GM12865 (cell line): ENCODE measurements around the gene GLRX.
"Not testable (repeated sequence)": the region's sequence is repeated elsewhere in the genome, so short reads cannot be mapped to it uniquely, and the experiment has no call there.

Source experiments
- DNase-seq: peaks from one replicate; pipeline ENCODE4 v3.0.0; 2010; ENCODE audit warnings: low read depth
- H3K4me3 ChIP-seq: 2 replicates; pipeline ENCODE4 v1.5.1; 2011; ENCODE audit warnings: mild to moderate bottlenecking, low read depth, low read length, control low read depth
- TF ChIP-seq, protein P1 (sequence below): IDR thresholded peaks from 2 replicates; pipeline ENCODE4 v1.5.1; 2011; ENCODE audit warnings: low read length, control low read depth, low read depth, inconsistent platforms; ENCODE audit not compliant: insufficient read depth; ENCODE audit errors: missing control alignments

Gene GLRX

GRCh38 chr5:95821110-95822021, 1.2 kb downstream of the GLRX start:
- peak; percentile 65 for DNase-seq
- TF ChIP-seq, protein P1, sequence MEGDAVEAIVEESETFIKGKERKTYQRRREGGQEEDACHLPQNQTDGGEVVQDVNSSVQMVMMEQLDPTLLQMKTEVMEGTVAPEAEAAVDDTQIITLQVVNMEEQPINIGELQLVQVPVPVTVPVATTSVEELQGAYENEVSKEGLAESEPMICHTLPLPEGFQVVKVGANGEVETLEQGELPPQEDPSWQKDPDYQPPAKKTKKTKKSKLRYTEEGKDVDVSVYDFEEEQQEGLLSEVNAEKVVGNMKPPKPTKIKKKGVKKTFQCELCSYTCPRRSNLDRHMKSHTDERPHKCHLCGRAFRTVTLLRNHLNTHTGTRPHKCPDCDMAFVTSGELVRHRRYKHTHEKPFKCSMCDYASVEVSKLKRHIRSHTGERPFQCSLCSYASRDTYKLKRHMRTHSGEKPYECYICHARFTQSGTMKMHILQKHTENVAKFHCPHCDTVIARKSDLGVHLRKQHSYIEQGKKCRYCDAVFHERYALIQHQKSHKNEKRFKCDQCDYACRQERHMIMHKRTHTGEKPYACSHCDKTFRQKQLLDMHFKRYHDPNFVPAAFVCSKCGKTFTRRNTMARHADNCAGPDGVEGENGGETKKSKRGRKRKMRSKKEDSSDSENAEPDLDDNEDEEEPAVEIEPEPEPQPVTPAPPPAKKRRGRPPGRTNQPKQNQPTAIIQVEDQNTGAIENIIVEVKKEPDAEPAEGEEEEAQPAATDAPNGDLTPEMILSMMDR: no peak
- peak overlapping the region; percentile 63 for H3K4me3 ChIP-seq

- DNase-seq: peak; percentile 41
- peak overlapping the region; percentile 63 for H3K4me3 ChIP-seq
- TF ChIP-seq, protein P1: no peak
Observed at GRCh38 chr5:95818181-95819147, 4.1 kb downstream of the GLRX start.

DNA sequence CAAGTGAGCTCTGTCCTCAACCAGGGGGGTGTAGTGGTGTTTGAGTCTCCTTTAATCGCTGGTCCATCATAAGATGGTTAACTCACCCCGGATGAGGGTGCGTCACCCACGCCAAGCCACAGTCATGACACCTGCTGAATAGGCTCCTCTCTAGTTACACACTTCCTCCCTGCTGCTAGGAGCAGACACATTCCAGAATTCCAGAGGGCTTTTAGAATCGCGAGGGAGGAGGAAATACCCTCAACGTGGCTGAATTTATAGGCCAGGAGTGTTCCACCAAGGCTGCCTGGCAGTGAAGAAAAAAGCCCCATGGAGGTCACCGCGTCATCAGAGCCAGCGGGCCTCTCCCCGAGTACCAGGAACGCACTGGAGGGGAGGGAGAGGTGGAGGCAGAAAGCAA, 5.1 kb downstream of the GLRX start:
- TF ChIP-seq, protein P1: no peak
- no peak overlapping the region for H3K4me3 ChIP-seq
- no peak for DNase-seq

DNA sequence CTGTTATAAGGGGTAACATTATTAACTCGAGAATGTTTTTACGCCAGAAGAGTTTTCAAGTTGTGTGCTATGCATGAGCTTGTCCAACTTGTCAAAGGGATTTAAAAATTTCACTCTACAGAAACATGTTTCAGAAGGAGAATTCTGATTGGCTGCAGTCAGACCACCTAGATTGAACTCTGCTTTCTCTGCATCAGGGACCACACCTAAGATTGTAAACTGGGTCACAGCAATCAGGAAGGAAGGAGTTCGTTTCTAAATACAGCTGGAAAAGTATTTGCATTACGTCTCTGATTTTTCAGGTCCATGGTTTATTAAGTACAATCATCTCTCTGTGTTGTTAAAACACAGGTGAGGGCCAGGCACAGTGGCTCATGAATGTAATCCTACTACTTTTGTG, 5.8 kb downstream of the GLRX start:
- no peak for DNase-seq
- no peak overlapping the region for H3K4me3 ChIP-seq
- TF ChIP-seq, protein P1: no peak

DNA sequence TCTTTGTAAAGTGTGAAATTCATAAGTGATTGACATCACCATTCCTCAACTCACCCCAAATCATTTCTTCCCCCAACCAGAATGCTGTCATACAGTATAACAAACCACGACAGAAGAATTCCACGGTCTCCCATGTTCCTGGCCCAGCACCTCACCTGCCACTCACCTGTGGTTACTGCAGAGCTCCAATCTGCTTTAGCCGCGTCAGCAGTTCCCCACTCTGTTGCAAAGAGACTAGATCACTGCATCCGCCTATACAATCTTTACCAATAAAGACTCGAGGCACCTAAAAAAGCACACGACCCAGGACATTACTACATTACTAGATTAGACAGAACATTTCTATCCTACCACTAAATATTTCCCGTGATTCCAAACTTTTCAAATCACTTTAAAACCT, 6.2 kb downstream of the GLRX start:
- TF ChIP-seq, protein P1: no peak
- no peak overlapping the region for H3K4me3 ChIP-seq
- no peak for DNase-seq

DNA sequence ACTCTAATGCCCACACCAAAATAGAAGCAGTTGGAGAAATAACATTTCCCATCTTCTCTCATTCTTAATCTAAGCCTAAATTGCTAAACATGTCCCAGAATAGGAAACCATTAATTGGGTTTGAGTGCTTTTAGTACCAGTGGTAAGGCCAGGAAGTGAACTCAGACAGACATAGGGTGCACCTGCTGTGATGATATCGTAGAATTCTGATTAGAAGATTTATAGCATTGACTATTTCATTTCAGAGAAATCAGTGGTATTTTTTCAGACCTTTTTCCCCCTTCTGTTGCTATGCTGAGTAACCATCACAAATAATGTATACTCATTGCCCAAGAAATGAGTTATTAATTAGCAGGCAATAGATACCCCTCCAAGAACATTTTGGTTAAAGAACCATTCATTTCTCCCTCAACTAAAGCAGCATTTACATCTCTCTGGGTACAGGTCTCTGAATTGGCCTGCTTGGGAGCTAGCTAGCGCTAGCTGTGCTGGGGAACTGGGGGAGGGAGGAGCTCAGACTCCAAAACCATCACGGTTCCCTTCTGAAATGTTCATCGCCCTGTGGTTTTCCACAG, 7.3 kb downstream of the GLRX start:
- DNase-seq: no peak
- TF ChIP-seq, protein P1: no peak
- H3K4me3 ChIP-seq: no peak overlapping the region

GRCh38 chr5:95813035-95813434, 9.5 kb downstream of the GLRX start:
- DNase-seq: not testable (repeated sequence)

More at GRCh38 chr5:95813035-95813434, 9.5 kb downstream of the GLRX start:
- H3K4me3 ChIP-seq: not testable (repeated sequence)
